ENCODE results near the gene AHSA1.

- no peak for TF ChIP-seq TFCP2L1 (CRISPR knock-in tag; IDR thresholded peaks at IDR 0.05)
- TF ChIP-seq PHF8 (IDR thresholded peaks at IDR 0.05; ENCODE audit: borderline replicate concordance, low read depth) = no peak
- no peak for TF ChIP-seq RARB (CRISPR knock-in tag; IDR thresholded peaks at IDR 0.05)
- no peak for TF ChIP-seq EP300 (IDR thresholded peaks at IDR 0.05)
- TF ChIP-seq CHD2 (IDR thresholded peaks at IDR 0.05; ENCODE audit: low read length, partially characterized antibody) = no peak
- TF ChIP-seq, protein P1, sequence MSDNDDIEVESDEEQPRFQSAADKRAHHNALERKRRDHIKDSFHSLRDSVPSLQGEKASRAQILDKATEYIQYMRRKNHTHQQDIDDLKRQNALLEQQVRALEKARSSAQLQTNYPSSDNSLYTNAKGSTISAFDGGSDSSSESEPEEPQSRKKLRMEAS (IDR thresholded peaks at IDR 0.05) = no peak
- no peak for TF ChIP-seq CTCF (IDR thresholded peaks at IDR 0.05)
These were observed 33.2 kb downstream of the AHSA1 start for GRCh38 chr14:77491056-77491455.
